Epithelial cell of proximal tubule (primary cell): Measurements from ENCODE around the gene MPPE1. TPM values are rescaled to one million over a fixed set of nuclear protein-coding genes. Genes with fewer than 3 reads are reported as not detected.

ENCODE experiments used
- DNase-seq: peaks from one replicate; pipeline ENCODE4 v3.0.0-alpha.2; 2011; ENCODE audit warnings: low read depth
- H3K4me3 ChIP-seq: 2 replicates; pipeline ENCODE4 v1.5.1; 2011; ENCODE audit warnings: low read depth, mild to moderate bottlenecking, low read length
- total RNA-seq: library from RNA; depleted of rRNA; stranded (reverse); fragments of >200 nt; gene quantifications from 2 replicates; pipeline ENCODE4 v1.2.3, GENCODE V29; 2015
- TF ChIP-seq, protein P1 (sequence below): conservative IDR thresholded peaks from 2 replicates; pipeline ENCODE4 v1.5.1; 2012; ENCODE audit warnings: low read depth, mild to moderate bottlenecking, low read length

MPPE1 gene
- total RNA-seq, 1 donor from 2014 or later, result 32.5 TPM

DNA sequence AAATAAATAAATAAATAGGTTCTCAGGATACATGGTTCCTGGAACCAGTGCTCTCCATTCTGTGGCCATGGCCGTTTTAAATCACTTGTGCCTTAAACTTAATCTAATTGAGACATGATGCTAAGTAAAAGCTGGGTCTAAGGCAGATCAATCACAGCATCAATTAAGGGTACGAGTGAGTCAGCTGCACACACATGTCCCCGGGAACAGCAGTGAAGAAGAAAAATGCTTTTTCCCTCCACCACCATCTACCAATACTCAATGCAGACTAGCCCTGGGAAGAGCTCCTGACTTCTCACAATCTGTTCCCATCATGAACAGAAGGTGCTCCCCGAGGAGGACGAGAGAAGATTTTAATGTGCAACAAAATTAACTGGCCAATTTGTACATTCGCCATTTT lies 63.7 kb downstream of the MPPE1 start:
- H3K4me3 ChIP-seq, result no peak overlapping the region
- TF ChIP-seq, protein P1, sequence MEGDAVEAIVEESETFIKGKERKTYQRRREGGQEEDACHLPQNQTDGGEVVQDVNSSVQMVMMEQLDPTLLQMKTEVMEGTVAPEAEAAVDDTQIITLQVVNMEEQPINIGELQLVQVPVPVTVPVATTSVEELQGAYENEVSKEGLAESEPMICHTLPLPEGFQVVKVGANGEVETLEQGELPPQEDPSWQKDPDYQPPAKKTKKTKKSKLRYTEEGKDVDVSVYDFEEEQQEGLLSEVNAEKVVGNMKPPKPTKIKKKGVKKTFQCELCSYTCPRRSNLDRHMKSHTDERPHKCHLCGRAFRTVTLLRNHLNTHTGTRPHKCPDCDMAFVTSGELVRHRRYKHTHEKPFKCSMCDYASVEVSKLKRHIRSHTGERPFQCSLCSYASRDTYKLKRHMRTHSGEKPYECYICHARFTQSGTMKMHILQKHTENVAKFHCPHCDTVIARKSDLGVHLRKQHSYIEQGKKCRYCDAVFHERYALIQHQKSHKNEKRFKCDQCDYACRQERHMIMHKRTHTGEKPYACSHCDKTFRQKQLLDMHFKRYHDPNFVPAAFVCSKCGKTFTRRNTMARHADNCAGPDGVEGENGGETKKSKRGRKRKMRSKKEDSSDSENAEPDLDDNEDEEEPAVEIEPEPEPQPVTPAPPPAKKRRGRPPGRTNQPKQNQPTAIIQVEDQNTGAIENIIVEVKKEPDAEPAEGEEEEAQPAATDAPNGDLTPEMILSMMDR, result no peak
- DNase-seq, result no peak

DNA sequence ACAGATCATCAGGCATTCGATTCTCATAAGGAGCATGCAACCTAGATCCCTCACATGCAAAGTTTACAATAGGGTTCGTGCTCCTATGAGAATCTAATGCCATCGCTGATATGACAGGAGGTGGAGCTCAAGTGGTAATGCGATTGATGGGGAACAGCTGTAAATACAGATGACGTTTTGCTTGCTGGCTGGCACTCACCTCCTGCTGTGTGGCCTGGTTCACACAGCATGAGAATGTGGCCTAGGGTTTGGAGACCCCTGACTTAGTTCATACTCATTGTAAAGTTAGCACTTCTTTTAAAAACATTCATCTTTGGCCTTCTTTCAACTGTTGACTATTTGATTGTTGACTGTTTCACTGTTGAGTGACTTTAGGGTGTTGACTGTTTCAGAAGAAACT lies 65.6 kb downstream of the MPPE1 start:
- no peak for DNase-seq
- TF ChIP-seq, protein P1, result no peak
- H3K4me3 ChIP-seq, result no peak overlapping the region

DNA sequence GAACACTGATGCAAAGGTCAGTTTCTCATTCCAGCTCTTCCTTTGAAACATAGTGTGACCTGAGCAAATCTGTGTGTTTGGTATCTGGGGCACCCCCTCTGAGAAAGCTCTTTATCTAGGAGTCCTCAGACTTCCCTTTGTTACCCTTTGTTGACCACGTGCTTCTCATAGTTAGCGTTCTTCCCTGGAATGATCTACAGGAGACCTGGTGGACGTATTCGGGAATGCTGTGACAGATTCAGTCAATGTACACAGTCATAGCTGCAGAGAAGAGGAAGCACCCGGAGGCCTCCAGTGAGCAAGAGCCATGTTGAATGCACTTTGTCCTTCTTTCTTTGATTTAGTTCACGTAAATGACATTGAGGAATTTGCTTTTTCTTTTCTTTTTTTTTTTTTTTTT lies 67.6 kb downstream of the MPPE1 start:
- TF ChIP-seq, protein P1, result no peak
- H3K4me3 ChIP-seq, result no peak overlapping the region
- DNase-seq, result no peak

DNA sequence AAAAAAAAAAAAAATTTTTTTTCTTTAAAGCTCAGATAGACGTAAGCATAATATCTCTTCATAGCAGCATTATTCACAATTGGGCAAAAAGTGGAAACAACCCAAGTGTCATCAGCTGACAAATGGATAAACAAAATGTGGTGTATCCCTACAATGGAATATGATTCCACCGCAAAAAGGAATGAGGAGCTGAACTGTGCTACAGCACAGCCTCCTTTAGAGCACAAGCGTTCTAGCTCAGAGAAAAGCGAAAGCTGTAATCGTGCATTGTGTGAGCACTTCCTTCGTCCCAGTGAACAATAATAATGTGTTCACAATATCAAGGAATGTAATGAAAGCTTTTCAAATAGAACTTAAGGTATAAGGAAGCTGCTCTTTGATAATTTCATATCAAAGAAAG lies 68.6 kb downstream of the MPPE1 start:
- TF ChIP-seq, protein P1, result no peak
- DNase-seq, result no peak
- H3K4me3 ChIP-seq, result no peak overlapping the region

DNA sequence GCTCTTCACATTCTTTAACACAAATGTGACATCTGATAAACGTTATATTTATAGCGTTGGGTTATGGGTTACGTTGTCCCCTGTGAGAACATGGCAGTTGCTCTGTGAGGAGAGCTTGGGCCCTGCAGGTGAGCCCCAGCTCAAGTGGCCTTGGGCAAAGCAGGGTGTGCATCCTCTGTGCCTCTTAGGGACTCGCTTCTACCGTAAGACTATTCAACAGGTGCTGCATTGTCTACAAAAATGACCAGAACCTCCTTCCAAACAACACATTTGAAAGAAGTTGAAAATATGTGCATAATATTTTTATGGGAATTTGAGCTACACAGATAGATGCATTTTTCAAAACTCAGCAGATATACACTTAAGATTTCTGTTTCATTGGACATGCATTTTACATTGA lies 73.3 kb downstream of the MPPE1 start:
- TF ChIP-seq, protein P1, result no peak
- no peak overlapping the region for H3K4me3 ChIP-seq
- DNase-seq, result no peak

Other genes with a start within 250 kb of the MPPE1 start
- gene GNAL, start 219.1 kb downstream of the MPPE1 start, total RNA-seq, result 3.2 and 5.0 TPM in 2 replicates
- gene CHMP1B, start 56.9 kb downstream of the MPPE1 start, total RNA-seq, result 37.7 and 69.8 TPM in 2 replicates
- gene IMPA2, start 73.2 kb upstream of the MPPE1 start, total RNA-seq, result 59.0 and 89.9 TPM in 2 replicates
- not detected in 2 replicates for gene ANKRD62, start 185.5 kb upstream of the MPPE1 start, total RNA-seq